ENCODE data around the gene TCHHL1.

DNA sequence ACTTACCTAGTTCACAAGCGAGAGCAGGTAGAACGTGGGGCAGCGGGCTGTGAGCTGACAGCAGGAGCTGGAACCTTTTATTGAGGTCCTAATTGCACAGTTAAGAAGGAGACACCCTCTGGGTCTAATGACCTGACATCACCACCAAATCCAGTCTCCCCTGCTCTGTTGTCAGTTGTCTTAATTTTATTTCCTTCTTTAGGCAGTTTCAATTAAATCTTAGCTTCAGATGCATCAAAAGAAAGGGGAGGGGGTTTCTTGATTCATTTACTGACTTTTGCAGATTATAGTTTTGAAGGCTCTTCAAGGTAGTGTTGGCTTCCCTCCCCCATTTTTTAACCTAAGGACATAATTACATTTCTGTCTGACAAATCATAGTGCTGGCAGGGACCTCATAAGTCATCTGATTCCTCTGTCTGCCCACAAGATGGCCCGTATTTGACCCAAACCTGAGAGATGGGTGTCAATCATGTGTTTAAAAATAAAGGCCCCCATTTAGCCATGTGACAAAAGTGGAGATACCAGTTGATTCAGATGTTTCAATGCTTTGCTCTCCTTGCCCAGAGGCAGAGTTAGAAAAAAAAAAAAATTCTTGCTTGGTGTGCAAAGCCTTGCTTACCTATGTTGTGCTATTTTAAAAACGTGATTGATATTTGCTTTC lies at the start of gene TCHHL1:
- TF ChIP-seq POLR2A (IDR thresholded peaks at IDR 0.05): no peak
- TF ChIP-seq, protein P1, sequence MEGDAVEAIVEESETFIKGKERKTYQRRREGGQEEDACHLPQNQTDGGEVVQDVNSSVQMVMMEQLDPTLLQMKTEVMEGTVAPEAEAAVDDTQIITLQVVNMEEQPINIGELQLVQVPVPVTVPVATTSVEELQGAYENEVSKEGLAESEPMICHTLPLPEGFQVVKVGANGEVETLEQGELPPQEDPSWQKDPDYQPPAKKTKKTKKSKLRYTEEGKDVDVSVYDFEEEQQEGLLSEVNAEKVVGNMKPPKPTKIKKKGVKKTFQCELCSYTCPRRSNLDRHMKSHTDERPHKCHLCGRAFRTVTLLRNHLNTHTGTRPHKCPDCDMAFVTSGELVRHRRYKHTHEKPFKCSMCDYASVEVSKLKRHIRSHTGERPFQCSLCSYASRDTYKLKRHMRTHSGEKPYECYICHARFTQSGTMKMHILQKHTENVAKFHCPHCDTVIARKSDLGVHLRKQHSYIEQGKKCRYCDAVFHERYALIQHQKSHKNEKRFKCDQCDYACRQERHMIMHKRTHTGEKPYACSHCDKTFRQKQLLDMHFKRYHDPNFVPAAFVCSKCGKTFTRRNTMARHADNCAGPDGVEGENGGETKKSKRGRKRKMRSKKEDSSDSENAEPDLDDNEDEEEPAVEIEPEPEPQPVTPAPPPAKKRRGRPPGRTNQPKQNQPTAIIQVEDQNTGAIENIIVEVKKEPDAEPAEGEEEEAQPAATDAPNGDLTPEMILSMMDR (IDR thresholded peaks at IDR 0.05): no peak

All from esophagus squamous epithelium (tissue), 4 donors.